OCI-LY7 (cell line): ENCODE measurements around the gene ADAMTS17. TPM values are rescaled to one million over a fixed set of nuclear protein-coding genes. Genes with fewer than 3 reads are reported as not detected.

Experiments
- BruUV-seq: library from RNA; stranded (reverse); fragments of 400-500 nt; replicated peaks from 2 replicates; lab custom pipeline; 2021; lab: Mats Ljungman, UMichigan
- CTCF ChIA-PET: fragments of 300-600 bp; sonication (Branson Sonifier 250); formaldehyde crosslinking; loops from one replicate; lab custom pipeline; 2022; ENCODE audit warnings: antibody characterized with exemption; ENCODE audit not compliant: unreplicated experiment; lab: Charles Lee
- POLR2A ChIA-PET: fragments of 300-600 bp; sonication (Branson Sonifier 250); formaldehyde crosslinking; loops from one replicate; lab custom pipeline; 2022; ENCODE audit warnings: antibody characterized with exemption; lab: Charles Lee
- DNase-seq: peaks from one replicate; pipeline ENCODE4 v3.0.0-alpha.2; 2015; ENCODE audit warnings: low spot score
- H2AFZ ChIP-seq: fragments of 200-600 bp; sonication (generic), shearing (Covaris generic); 2 replicates; pipeline ENCODE4 v1.6.1; 2014; ENCODE audit warnings: mild to moderate bottlenecking, antibody characterized with exemption, low read length, moderate library complexity
- H3K27ac ChIP-seq: fragments of 200-600 bp; sonication (generic); 2 replicates; pipeline ENCODE4 v1.5.1; 2014; ENCODE audit warnings: mixed run types, low read depth, mild to moderate bottlenecking, moderate library complexity, low read length, inconsistent platforms; ENCODE audit not compliant: poor library complexity, severe bottlenecking
- H3K36me3 ChIP-seq: fragments of 200-600 bp; sonication (generic); 2 replicates; pipeline ENCODE4 v1.6.1; 2014; ENCODE audit warnings: mild to moderate bottlenecking, antibody characterized with exemption, low read length, moderate library complexity, mixed read lengths; ENCODE audit not compliant: insufficient read depth
- H3K4me1 ChIP-seq: fragments of 200-600 bp; sonication (generic); 2 replicates; pipeline ENCODE4 v1.5.1; 2014; ENCODE audit warnings: mild to moderate bottlenecking, low read length; ENCODE audit not compliant: insufficient read depth, poor library complexity, severe bottlenecking
- H3K4me2 ChIP-seq: fragments of 200-600 bp; sonication (generic); 2 replicates; pipeline ENCODE4 v1.6.1; 2014; ENCODE audit warnings: mild to moderate bottlenecking, low read length
- H3K4me3 ChIP-seq: fragments of 200-600 bp; sonication (generic); 2 replicates; pipeline ENCODE4 v1.5.1; 2014; ENCODE audit warnings: mild to moderate bottlenecking, low read depth, low read length; ENCODE audit not compliant: poor library complexity, severe bottlenecking
- H3K79me2 ChIP-seq: fragments of 200-600 bp; sonication (generic); 2 replicates; pipeline ENCODE4 v1.6.1; 2016; ENCODE audit warnings: low read depth, mild to moderate bottlenecking, low read length, moderate library complexity, mixed read lengths; ENCODE audit not compliant: insufficient read depth
- H3K9me2 ChIP-seq: fragments of 200-600 bp; sonication (generic); 2 replicates; pipeline ENCODE4 v1.6.1; 2016; ENCODE audit warnings: mild to moderate bottlenecking, low read length, mixed read lengths; ENCODE audit not compliant: insufficient read depth
- H3K9me3 ChIP-seq: fragments of 200-600 bp; sonication (generic); 2 replicates; pipeline ENCODE4 v1.6.1; 2014; ENCODE audit warnings: mild to moderate bottlenecking, mixed run types, low read length, mixed read lengths
- H4K20me1 ChIP-seq: fragments of 200-600 bp; sonication (generic); 2 replicates; pipeline ENCODE4 v1.6.1; 2014; ENCODE audit warnings: mild to moderate bottlenecking, antibody characterized with exemption, low read length, moderate library complexity, mixed read lengths; ENCODE audit not compliant: insufficient read depth
- EZH2phosphoT487 ChIP-seq: fragments of 200-600 bp; sonication (generic); IDR thresholded peaks from 2 replicates; pipeline ENCODE4 v1.6.1; 2018; ENCODE audit warnings: low read depth, borderline replicate concordance, mild to moderate bottlenecking, mixed run types, antibody characterized with exemption, low read length, moderate library complexity, mixed read lengths
- intact Hi-C: fragments of 100-400 bp; cut with micrococcal nuclease; formaldehyde crosslinking; loops from one replicate; pipeline ENCODE4 v1.10.0; 2022; ENCODE audit not compliant: unreplicated experiment
- total RNA-seq, 2 experiments: library from RNA; depleted of rRNA in 1 of 2; stranded (reverse); fragments of >200 nt in 1 of 2; shearing (Covaris generic) in 1 of 2; gene quantifications; 2 replicates each; pipeline ENCODE4 v1.2.3, GENCODE V29; 2014 to 2022
- TF ChIP-seq, protein P1 (sequence below): fragments of 200-600 bp; sonication (generic); conservative IDR thresholded peaks from 2 replicates; pipeline ENCODE4 v1.5.1; 2014; ENCODE audit warnings: mild to moderate bottlenecking, antibody characterized with exemption, low read length, moderate library complexity, mixed read lengths

ADAMTS17 gene
- total RNA-seq, 2 experiments from 2014 or later, result not detected

- Histone ChIP-seq H3K9me3 (no peaks in the 10 kb centered on the region), H2AFZ (no peak overlapping the region), H3K4me2 (no peak overlapping the region), H3K79me2 (no peaks in the 10 kb centered on the region), H3K4me3 (no peak overlapping the region), H3K27ac (no peak overlapping the region), H3K36me3 (no peaks in the 10 kb centered on the region), H3K9me2 (no peaks in the 10 kb centered on the region), H4K20me1 (no peaks in the 10 kb centered on the region), H3K4me1 (no peaks in the 10 kb centered on the region)
- CTCF ChIA-PET, result no interaction called here
- no peak for DNase-seq
- intact Hi-C loops, result no loop called here
- POLR2A ChIA-PET, result no interaction called here
- TF ChIP-seq, protein P1, sequence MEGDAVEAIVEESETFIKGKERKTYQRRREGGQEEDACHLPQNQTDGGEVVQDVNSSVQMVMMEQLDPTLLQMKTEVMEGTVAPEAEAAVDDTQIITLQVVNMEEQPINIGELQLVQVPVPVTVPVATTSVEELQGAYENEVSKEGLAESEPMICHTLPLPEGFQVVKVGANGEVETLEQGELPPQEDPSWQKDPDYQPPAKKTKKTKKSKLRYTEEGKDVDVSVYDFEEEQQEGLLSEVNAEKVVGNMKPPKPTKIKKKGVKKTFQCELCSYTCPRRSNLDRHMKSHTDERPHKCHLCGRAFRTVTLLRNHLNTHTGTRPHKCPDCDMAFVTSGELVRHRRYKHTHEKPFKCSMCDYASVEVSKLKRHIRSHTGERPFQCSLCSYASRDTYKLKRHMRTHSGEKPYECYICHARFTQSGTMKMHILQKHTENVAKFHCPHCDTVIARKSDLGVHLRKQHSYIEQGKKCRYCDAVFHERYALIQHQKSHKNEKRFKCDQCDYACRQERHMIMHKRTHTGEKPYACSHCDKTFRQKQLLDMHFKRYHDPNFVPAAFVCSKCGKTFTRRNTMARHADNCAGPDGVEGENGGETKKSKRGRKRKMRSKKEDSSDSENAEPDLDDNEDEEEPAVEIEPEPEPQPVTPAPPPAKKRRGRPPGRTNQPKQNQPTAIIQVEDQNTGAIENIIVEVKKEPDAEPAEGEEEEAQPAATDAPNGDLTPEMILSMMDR, result no peak
- TF ChIP-seq EZH2phosphoT487, result no peak
- BruUV-seq, result no TSS peak
These were observed 241.8 kb downstream of the ADAMTS17 start for GRCh38 chr15:100099976-100100375.

- CTCF ChIA-PET, result no interaction called here
These were observed 243.1 kb downstream of the ADAMTS17 start for GRCh38 chr15:100098705-100099104.

More at GRCh38 chr15:100098705-100099104, 243.1 kb downstream of the ADAMTS17 start:
- Histone ChIP-seq H3K4me3 (no peak overlapping the region), H3K4me1 (no peaks in the 10 kb centered on the region), H3K27ac (no peak overlapping the region), H3K4me2 (no peak overlapping the region), H3K9me2 (no peaks in the 10 kb centered on the region), H3K36me3 (no peaks in the 10 kb centered on the region), H3K79me2 (no peaks in the 10 kb centered on the region), H2AFZ (no peak overlapping the region), H4K20me1 (no peaks in the 10 kb centered on the region), H3K9me3 (no peaks in the 10 kb centered on the region)
- intact Hi-C loops, result no loop called here
- no peak for DNase-seq
- POLR2A ChIA-PET, result interaction anchor here (0.7 kb wide), 1 partner anchor 133 kb away, joined by 3 read pairs; no protein-coding TSS in a partner anchor
- TF ChIP-seq, protein P1, result no peak
- TF ChIP-seq EZH2phosphoT487, result no peak
- BruUV-seq, result no TSS peak
